CD14-positive monocyte (primary cell): ENCODE measurements around the gene CLCNKB. TPM values are rescaled to one million over a fixed set of nuclear protein-coding genes. Genes with fewer than 3 reads are reported as not detected.
A peak's percentile ranks its signal among the peaks of the same experiment; 100 is the strongest.

Experiments used
- DNase-seq, 3 donors: peaks; one replicate each; pipeline ENCODE4 v3.0.0-alpha.2; 2011 to 2022
- H2AFZ ChIP-seq: 2 replicates; pipeline ENCODE4 v1.6.0; 2012; ENCODE audit warnings: mild to moderate bottlenecking, low read depth, low read length, inconsistent platforms; ENCODE audit not compliant: insufficient read depth, poor library complexity, severe bottlenecking
- H3K27ac ChIP-seq, 2 donors: 1 replicate in 1 of 2; 2 replicates in 1 of 2; pipeline ENCODE4 v1.5.1; 2012 to 2013; ENCODE audit warnings: low read length in 2 of 2, control low read depth in 1 of 2, inconsistent platforms in 1 of 2, low read depth in 1 of 2, mild to moderate bottlenecking in 1 of 2
- H3K27me3 ChIP-seq, 2 donors: one replicate each; pipeline versions ENCODE4 v1.6.0 to v1.6.1; 2011 to 2013; ENCODE audit warnings: low read length in 2 of 2; ENCODE audit not compliant: control insufficient read depth in 2 of 2, insufficient read depth in 2 of 2
- H3K36me3 ChIP-seq, 2 donors: replicated peaks in 1 of 2; 1 replicate in 1 of 2; 2 replicates in 1 of 2; pipeline versions ENCODE4 v1.5.1 to v1.6.1; 2012 to 2013; ENCODE audit warnings: low read length in 2 of 2, control low read depth in 1 of 2, inconsistent platforms in 1 of 2, mild to moderate bottlenecking in 1 of 2; ENCODE audit not compliant: insufficient read depth in 2 of 2, control insufficient read depth in 1 of 2
- H3K4me1 ChIP-seq, 2 donors: 1 replicate in 1 of 2; 2 replicates in 1 of 2; pipeline versions ENCODE4 v1.5.1 to v1.6.1; 2012 to 2013; ENCODE audit warnings: low read length in 2 of 2, control low read depth in 1 of 2, inconsistent platforms in 1 of 2, mild to moderate bottlenecking in 1 of 2, moderate library complexity in 1 of 2; ENCODE audit not compliant: insufficient read depth in 2 of 2, control insufficient read depth in 1 of 2
- H3K4me2 ChIP-seq: replicated peaks from 2 replicates; pipeline ENCODE3; 2012; ENCODE audit warnings: low read length, moderate library complexity, mild to moderate bottlenecking; ENCODE audit not compliant: poor library complexity, severe bottlenecking; ENCODE audit errors: extremely low read depth
- H3K4me3 ChIP-seq, 3 experiments: fragments of 200-600 bp in 1 of 3; sonication (generic) in 1 of 3; replicated peaks in 1 of 3; 1 replicate in 2 of 3; 2 replicates in 1 of 3; pipeline ENCODE4 v1.5.1; 2011 to 2013; ENCODE audit warnings: low read length in 3 of 3, mild to moderate bottlenecking in 3 of 3, control low read depth in 2 of 3, low read depth in 2 of 3, inconsistent platforms in 1 of 3, moderate library complexity in 1 of 3
- H3K79me2 ChIP-seq: 2 replicates; pipeline ENCODE4 v1.6.0; 2012; ENCODE audit warnings: mild to moderate bottlenecking, control low read depth, inconsistent platforms, low read length, moderate library complexity; ENCODE audit not compliant: insufficient read depth
- H3K9ac ChIP-seq: 2 replicates; pipeline ENCODE4 v1.6.0; 2017; ENCODE audit warnings: low read length, mild to moderate bottlenecking; ENCODE audit not compliant: insufficient read depth, poor library complexity, severe bottlenecking
- H3K9me3 ChIP-seq, 2 donors: replicated peaks in 1 of 2; 1 replicate in 1 of 2; 2 replicates in 1 of 2; pipeline versions ENCODE4 v1.5.1 to v1.6.1; 2012 to 2013; ENCODE audit warnings: low read length in 2 of 2, control low read depth in 1 of 2; ENCODE audit not compliant: control insufficient read depth in 1 of 2, insufficient read depth in 1 of 2
- H4K20me1 ChIP-seq: 2 replicates; pipeline ENCODE4 v1.6.0; 2012; ENCODE audit warnings: mild to moderate bottlenecking, low read length, control low read depth, moderate library complexity; ENCODE audit not compliant: insufficient read depth
- H3K27ac Mint-ChIP-seq, 7 donors: one replicate each; pipeline ENCODE4 v1.8.0; 2020; ENCODE audit warnings: mild to moderate bottlenecking in 7 of 7, mixed read lengths in 7 of 7, moderate library complexity in 6 of 7, inconsistent platforms in 2 of 7
- H3K27me3 Mint-ChIP-seq, 3 donors: one replicate each; pipeline ENCODE4 v1.8.0; 2021 to 2022; ENCODE audit warnings: low read depth in 3 of 3, mild to moderate bottlenecking in 3 of 3, mixed read lengths in 3 of 3, moderate library complexity in 3 of 3, inconsistent platforms in 1 of 3
- H3K36me3 Mint-ChIP-seq, 2 donors: one replicate each; pipeline ENCODE4 v1.8.0; 2020; ENCODE audit warnings: mixed read lengths in 2 of 2, inconsistent platforms in 1 of 2, mild to moderate bottlenecking in 1 of 2
- H3K4me1 Mint-ChIP-seq: one replicate; pipeline ENCODE4 v1.8.0; 2020; ENCODE audit warnings: mild to moderate bottlenecking, mixed read lengths
- H3K4me3 Mint-ChIP-seq, 2 donors: one replicate each; pipeline ENCODE4 v1.8.0; 2020; ENCODE audit warnings: mild to moderate bottlenecking in 2 of 2, mixed read lengths in 2 of 2, moderate library complexity in 1 of 2
- H3K9me3 Mint-ChIP-seq, 7 donors: one replicate each; pipeline ENCODE4 v1.8.0; 2020 to 2022; ENCODE audit warnings: mixed read lengths in 7 of 7, mild to moderate bottlenecking in 6 of 7, moderate library complexity in 6 of 7, inconsistent platforms in 2 of 7
- WGBS: methylation state at CpG from one replicate; pipeline ENCODE4 v1.1.5; 2013; ENCODE audit warnings: missing lambda C conversion rate; ENCODE audit not compliant: insufficient coverage; 5-methylcytosine and 5-hydroxymethylcytosine counted together
- intact Hi-C, 2 donors: fragments of 100-400 bp; cut with micrococcal nuclease; formaldehyde crosslinking; loops; one replicate each; pipeline versions ENCODE4 v1.15.0 to v1.15.1; 2023
- polyA plus RNA-seq, 3 donors: library from polyadenylated mRNA; depleted of rRNA in 1 of 3; unstranded in 2 of 3; stranded (reverse) in 1 of 3; fragments of 300-500 nt in 2 of 3; fragments of >200 nt in 1 of 3; fragmentation: Illumina TruSeq in 2 of 3; gene quantifications; 1 replicate in 2 of 3; 2 replicates in 1 of 3; pipeline ENCODE4 v1.2.3, GENCODE V29; 2012 to 2021
- TF ChIP-seq, protein P1 (sequence below): fragments of 200-600 bp; IDR thresholded peaks from one replicate; pipeline ENCODE4 v1.8.0; 2022; ENCODE audit warnings: antibody characterized with exemption, mild to moderate bottlenecking

The CLCNKB gene
- polyA plus RNA-seq, 3 donors: not detected

DNA sequence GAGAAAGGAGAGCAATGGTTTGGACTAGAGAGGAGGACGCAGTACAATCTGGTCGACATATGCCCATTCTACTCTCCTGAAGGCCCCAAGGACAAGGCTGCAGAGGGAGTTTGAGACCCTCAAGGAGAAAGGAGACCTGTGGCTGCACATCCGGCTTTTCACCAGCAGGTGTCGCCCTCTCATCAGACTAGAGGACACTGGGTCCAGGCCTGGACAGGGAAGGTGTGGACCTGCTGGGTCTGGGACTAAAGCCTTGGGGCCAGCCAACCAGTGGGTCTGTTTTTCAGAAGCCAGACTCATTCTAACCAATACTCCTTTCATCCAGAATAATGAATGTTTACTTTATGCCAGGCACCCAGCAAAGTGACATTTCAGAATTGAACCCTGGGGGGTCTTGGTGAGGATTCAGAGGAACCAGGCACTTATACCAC is 34.5 kb upstream of the CLCNKB start:
- TF ChIP-seq, protein P1, sequence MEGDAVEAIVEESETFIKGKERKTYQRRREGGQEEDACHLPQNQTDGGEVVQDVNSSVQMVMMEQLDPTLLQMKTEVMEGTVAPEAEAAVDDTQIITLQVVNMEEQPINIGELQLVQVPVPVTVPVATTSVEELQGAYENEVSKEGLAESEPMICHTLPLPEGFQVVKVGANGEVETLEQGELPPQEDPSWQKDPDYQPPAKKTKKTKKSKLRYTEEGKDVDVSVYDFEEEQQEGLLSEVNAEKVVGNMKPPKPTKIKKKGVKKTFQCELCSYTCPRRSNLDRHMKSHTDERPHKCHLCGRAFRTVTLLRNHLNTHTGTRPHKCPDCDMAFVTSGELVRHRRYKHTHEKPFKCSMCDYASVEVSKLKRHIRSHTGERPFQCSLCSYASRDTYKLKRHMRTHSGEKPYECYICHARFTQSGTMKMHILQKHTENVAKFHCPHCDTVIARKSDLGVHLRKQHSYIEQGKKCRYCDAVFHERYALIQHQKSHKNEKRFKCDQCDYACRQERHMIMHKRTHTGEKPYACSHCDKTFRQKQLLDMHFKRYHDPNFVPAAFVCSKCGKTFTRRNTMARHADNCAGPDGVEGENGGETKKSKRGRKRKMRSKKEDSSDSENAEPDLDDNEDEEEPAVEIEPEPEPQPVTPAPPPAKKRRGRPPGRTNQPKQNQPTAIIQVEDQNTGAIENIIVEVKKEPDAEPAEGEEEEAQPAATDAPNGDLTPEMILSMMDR: peak; percentile 99
- H3K36me3 Mint-ChIP-seq: no peaks in the 10 kb centered on the region
- Histone ChIP-seq H3K4me3 (no peak overlapping the region), H2AFZ (no peak overlapping the region), H3K27ac (no peak overlapping the region), H3K79me2 (no peaks in the 10 kb centered on the region), H3K4me2 (no peak overlapping the region), H3K36me3 (no peaks in the 10 kb centered on the region), H4K20me1 (no peaks in the 10 kb centered on the region), H3K27me3 (no peaks in the 10 kb centered on the region), H3K4me1 (peaks cover 13 to 15% of the 10 kb centered on the region in 2 donors), H3K9me3 (no peaks in the 10 kb centered on the region), H3K9ac (no peak overlapping the region)
- H3K4me3 Mint-ChIP-seq: no peak overlapping the region
- peaks cover 6 to 11% (median 6%) of the 10 kb centered on the region in 3 donors for H3K27me3 Mint-ChIP-seq
- no peaks in the 10 kb centered on the region for H3K9me3 Mint-ChIP-seq
- WGBS: 7% methylated on average over 3 of the region's 4 CpGs
- DNase-seq: peak; percentile 49 to 70 (median 65)
- intact Hi-C loops: loop anchor here (2.0 to 10.0 kb wide), 3 partner anchors 24 to 176 kb away; no protein-coding TSS in a partner anchor
- no peak overlapping the region for H3K27ac Mint-ChIP-seq
- H3K4me1 Mint-ChIP-seq: peaks cover 9% of the 10 kb centered on the region

DNA sequence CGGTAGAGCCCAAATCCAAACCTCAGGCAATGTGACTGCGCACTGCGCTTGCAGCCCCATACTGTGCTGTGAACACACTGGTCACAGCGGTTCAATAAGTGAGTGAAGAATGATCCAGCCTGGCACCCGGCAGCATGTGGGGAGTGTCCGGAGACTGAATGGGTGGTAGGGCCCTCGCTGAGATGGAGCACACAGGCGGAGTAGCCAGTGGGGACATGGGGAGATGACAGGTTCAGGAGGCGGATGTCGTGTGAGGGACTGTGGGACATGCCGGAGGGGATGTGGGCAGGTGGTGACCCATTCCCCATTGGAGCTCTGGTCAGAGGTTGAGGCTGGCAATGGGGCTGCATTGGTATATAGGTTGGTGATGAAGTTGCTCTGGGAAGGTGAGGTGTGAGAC is 33.9 kb upstream of the CLCNKB start:
- 94% methylated on average over 11 of the region's 11 CpGs for WGBS
- no peak overlapping the region for H2AFZ ChIP-seq
- H3K4me1 ChIP-seq: peaks cover 13 to 15% of the 10 kb centered on the region in 2 donors
- no peaks in the 10 kb centered on the region for H3K36me3 ChIP-seq
- intact Hi-C loops: loop anchor here (2.0 to 10.0 kb wide), 3 partner anchors 23 to 175 kb away; no protein-coding TSS in a partner anchor
- no peak overlapping the region for H3K9ac ChIP-seq
- H4K20me1 ChIP-seq: no peaks in the 10 kb centered on the region
- H3K4me3 Mint-ChIP-seq: no peak overlapping the region
- no peaks in the 10 kb centered on the region for H3K9me3 ChIP-seq
- H3K4me1 Mint-ChIP-seq: peaks cover 9% of the 10 kb centered on the region
- H3K4me2 ChIP-seq: no peak overlapping the region
- no peak overlapping the region for H3K27ac ChIP-seq
- H3K27ac Mint-ChIP-seq: peak overlapping the region in 1 of 7 donors; percentile 4
- no peak for DNase-seq
- no peaks in the 10 kb centered on the region for H3K27me3 ChIP-seq
- no peaks in the 10 kb centered on the region for H3K36me3 Mint-ChIP-seq
- peaks cover 6 to 11% (median 9%) of the 10 kb centered on the region in 3 donors for H3K27me3 Mint-ChIP-seq
- TF ChIP-seq, protein P1: no peak
- H3K4me3 ChIP-seq: no peak overlapping the region
- no peaks in the 10 kb centered on the region for H3K79me2 ChIP-seq
- H3K9me3 Mint-ChIP-seq: no peaks in the 10 kb centered on the region
